NCI-H748 (cell line): ENCODE results near the gene CEP112.
"Not testable (repeated sequence)": the region's sequence is repeated elsewhere in the genome, so short reads cannot be mapped to it uniquely, and the experiment has no call there.

Experiments used
- DNase-seq: peaks from one replicate; lab custom pipeline; 2025; ENCODE audit not compliant: unreplicated experiment; lab: John Stamatoyannopoulos, UW

Gene CEP112

DNA sequence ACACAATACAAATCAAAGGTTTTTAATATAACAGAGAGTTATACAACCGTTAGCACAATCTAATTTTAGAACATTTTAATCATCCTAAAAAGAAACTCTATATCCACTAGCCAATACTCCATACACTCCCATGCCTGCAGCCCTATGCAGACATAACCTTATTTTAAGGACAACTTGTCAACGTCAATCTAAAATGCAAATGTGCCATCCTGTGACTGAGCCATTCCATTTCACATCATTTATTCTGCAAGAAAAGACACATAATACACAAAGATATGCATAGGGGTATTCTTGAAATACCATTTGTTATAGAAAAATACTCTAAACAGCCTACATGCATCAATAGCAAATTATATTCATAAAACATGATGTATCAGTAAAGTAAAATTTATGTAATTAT is 106.7 kb downstream of the CEP112 start:
- DNase-seq = no peak

DNA sequence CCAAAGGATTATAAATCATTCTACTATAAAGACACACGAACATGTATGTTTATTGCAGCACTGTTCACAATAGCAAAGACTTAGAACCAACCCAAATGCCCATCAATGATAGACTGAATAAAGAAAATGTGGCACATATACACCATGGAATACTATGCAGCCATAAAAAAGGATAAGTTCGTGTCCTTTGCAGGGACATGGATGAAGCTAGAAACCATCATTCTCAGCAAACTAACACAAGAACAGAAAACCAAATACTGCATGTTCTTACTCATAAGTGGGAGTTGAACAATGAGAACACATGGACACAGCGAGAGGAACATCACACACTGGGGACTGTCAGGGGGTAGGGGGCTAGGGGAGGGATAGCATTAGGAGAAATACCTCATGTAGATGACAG is 111.3 kb downstream of the CEP112 start:
- DNase-seq = not testable (repeated sequence)

DNA sequence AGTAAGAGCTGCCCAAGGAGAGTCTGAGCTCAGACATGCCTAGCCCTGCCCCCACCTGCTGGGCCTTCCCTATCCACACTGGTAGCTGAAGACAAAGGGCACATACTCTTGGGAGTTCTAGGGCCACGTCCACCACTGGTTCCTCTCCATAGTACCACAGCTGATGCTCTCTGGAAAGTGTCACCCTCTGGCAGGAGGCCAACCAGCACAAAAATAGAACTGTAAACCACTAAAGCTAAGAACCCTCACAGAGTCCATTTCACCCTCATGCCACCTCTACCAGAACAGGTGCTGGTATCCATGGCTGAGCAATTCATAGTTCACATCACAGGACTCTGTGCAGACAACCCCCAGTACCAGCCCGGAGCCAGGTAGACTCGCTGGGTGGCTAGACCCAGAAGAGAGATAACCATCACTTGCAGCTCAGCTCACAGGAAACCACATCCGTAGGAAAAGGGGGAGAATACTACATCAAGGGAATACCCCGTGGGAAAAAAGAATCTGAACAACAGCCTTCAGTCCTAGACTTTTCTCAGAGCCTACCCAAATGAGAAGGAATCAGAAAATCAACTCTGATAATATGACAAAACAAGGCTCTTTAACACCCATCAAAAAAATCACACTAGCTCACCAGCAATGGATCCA is 115.3 kb downstream of the CEP112 start:
- no peak for DNase-seq

- DNase-seq = no peak
These were observed 118.5 kb downstream of the CEP112 start for GRCh38 chr17:66073384-66073783.

- no peak for DNase-seq
These were observed 128.2 kb downstream of the CEP112 start for GRCh38 chr17:66063686-66064085.

DNA sequence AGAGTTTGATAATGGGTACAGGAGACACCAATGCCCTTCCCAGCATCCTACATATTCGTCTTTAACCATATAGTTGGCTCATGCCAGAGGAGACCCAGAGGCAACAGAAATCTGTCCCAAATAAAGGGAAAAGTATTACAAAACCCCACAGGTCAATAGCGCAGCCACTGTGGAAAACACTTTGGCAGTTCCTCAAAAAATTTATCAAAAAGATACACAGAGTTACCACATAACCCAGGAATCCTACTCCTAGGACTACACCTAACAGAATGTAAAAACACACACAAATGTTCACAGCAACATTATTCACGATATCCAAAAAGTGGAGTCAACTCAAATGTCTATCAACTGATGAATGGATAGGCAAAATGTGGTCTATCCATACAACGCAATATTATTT is 135.8 kb downstream of the CEP112 start:
- DNase-seq = no peak

GRCh38 chr17:66054242-66054641 is 137.7 kb downstream of the CEP112 start:
- no peak for DNase-seq

DNA sequence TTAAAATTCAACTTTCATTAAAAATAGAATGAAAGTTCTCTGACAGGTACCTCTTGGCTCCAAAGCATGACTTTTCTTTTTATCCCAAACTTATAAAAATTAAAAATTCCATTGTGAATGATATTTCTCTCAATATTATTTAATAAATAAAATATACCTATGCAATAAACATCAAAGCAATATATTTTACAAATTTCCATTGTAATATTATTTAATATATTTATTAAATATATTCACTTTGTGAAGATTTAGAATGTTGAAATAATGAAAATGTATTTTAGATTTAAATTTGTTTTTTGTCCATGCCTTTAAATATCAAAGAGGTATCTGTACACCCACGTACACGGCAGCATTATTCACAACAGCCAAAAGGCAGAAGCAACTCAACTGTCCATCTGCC is 147.8 kb downstream of the CEP112 start:
- DNase-seq = no peak

DNA sequence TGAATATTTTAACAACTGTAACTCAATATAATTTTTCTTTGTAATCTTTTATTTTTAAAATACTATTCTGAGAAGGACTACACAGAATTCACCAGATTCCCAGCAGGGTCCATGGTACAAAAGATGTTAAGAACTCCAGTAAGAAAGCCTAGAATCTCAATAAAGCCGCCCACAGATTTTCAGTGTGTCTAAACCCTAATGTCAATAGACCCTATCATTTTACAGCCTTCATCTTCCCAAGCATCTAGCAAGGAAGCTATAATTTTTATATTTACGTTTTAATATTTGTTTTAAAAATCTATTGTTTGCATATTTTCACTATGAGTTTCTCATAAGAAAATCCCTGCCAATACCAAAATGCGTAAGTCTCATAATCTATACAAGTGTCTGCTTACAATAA is 148.5 kb downstream of the CEP112 start:
- no peak for DNase-seq

- DNase-seq = peak; percentile 5
These were observed 151.5 kb downstream of the CEP112 start for GRCh38 chr17:66040402-66040801.

DNA sequence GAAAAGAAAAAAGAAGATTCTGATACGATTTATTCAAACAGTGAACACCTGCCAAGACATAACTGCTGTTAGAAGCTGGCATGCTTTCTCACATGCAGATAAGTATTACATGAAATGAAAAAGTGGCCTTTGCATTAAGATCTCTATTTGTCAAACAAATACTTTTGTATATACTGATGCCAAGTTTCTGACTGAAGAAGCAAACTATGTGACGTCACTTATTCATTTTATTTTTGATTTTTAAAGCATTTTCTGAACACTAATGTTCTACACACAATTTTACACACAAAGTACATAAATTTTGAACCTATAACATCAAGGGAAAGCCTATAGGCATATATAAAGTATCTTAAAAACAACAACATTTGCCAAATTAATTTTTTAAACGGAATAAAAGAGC is 153.8 kb downstream of the CEP112 start:
- DNase-seq = no peak

DNA sequence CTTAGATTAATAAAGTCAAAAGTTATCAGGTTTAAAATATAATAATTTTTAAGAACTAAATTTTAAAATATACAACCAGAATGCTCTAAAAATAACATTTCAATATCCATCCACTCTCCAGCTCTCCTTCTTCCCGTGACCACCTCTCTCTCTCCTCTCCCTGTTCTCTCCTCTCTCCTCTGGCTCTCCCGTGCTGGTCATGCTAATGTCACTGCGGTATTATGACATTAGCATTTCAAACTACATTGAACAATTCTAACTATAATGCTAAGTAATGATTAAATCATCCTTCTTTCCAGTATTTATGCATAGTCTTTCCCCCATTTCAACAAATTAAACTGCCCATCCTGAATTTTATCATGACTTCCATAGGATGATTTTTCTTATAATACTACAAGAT is 154.7 kb downstream of the CEP112 start:
- DNase-seq = no peak

DNA sequence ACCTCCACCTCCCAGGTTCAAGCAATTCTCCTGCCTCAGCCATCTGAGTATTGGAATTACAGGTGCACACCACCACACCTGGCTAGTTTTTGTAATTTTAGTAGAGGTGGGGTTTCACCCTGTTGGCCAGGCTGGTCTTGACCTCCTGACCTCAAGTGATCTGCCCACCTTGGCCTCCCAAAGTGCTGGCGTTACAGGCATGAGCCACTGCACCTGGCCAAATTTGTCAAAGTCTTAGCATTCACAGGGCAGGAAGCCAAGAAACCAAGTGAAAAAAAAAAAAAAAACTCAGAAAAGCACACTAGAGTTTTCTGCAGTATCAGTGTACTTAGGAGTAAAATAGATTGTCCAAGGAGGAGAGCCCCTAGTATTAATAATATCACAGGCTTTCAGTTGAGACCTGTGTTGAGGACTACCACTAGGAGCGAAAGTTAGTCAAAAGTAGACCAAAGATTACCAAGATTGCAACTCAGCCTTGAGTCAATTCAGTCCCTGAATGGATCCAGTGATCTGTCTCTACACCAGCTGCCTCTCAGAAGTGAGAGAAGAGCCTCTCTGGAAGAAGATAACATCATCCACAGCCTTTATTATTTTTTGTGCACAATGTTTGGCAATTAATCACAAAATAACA is 159.7 kb downstream of the CEP112 start:
- DNase-seq = no peak

DNA sequence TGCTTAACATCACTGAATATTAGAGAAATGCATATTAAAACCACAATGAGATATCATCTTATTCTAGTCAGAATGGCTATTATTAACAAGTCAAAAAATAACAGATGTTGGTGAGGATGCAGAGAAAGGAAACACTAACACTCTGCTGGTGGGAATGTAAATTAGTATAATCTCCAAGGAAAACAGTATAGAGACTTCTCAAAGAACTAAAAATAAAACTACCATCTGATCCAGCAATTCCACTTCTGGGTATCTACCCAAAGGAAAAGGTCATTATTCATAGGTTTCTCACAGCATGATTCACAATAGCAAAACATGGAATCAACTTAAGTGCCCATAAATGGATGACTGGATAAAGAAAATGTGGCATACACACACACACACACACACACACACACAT is 166.4 kb downstream of the CEP112 start:
- no peak for DNase-seq

DNA sequence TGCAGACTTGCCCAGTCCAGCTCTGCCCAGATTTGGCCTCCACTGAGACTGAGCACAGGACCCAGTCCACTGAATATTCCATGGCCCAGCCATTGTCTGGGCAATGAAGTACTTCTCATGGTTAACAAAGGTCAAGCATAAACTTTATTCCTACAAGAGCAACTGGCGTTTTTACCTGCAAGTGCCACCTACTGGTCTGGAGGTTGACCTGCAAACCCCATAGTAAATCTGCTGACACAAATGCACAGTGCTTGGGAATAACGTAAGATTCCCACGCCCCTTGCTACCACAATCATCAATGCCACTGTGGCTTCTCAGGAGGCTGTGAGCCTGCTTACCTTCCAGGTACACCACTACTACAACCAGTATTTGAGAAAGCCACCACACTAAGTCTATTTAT is 170.2 kb downstream of the CEP112 start:
- DNase-seq = no peak

DNA sequence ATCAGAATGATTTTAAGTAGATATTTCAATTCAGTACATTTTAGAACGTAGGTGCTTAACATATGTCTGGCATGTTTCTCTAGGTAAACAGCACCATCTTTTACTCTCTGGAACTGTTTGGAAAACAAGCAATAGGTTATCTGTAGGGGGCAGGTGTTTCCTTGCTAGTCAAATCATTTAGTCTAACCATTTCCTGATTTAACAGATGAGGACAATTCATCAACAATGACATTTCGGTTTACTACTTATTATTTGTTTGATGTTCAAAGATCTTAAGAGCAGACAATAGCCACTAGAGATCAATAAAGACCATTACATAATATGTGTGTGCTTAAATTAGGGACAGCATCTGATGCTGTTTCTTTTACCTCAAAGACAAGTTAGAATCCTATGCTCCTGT is 173.1 kb downstream of the CEP112 start:
- DNase-seq = peak; percentile 79

- no peak for DNase-seq
These were observed 175.7 kb downstream of the CEP112 start for GRCh38 chr17:66016231-66016630.

- no peak for DNase-seq
These were observed 183.3 kb downstream of the CEP112 start for GRCh38 chr17:66008680-66009079.

DNA sequence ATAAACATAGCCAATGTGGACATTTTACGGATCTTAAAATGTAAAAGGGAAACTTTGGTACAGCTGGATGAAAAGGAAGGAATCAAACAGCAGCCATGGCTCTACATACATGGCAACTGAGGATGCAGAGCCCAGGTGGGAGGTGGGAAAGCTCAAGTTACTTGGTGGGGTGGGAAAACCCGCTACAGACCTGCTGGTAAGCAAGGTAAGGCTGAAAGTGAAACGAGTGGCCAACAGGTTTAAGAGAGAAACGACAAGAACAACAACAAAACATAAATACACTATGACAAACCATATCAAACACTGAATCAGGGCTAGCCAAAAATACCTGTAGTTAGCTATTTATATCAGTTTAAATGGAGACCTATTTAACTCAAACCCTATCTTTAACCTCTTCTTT is 185.3 kb downstream of the CEP112 start:
- no peak for DNase-seq

- no peak for DNase-seq
These were observed 189.1 kb downstream of the CEP112 start for GRCh38 chr17:66002812-66003211.

DNA sequence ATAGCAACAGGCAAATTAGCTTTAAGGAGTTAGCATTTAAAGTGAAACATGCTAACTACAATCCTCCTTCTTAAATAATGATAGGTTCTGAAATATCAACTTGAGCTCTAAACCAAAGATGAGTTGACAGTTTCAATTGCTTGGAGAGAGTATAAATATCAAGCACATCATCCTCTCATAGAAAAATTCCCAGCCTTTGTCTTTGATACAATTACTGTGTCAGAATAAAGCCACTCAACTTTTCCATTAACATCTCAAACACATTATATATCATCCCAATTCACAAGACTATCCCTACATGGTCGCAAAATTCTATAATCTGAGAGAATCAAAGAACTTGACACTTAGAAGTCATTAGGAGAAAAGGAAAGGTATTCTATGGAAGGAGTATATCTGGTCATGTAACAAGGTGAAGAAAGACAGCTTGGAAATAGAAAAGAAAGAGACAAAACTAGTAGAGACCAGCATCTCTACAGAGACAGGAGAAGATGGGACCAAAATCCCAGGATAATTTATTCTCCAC is 189.8 kb downstream of the CEP112 start:
- DNase-seq = no peak

DNA sequence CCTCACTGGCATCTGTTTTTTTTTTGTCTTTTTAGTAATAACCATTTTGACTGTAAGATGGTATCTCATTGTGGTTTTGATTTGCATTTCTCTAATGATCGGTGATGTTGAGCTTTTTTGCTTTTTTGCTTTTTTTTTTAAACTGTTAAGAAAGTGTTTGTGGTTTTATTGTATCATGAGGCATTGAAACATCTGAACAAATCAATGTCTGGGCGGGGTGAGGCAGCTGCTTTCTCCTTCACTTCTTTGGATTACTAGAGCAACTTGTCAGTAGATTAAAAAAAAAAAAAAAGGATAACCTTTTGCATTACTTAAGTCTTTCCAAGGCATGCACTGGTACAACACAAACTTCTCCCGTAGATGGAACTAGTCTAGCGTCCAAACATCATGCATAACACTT is 191.7 kb downstream of the CEP112 start:
- no peak for DNase-seq

- no peak for DNase-seq
These were observed 193.3 kb downstream of the CEP112 start for GRCh38 chr17:65998675-65999074.
